NCI-H1930 (cell line): ENCODE data around the gene RBMS3.

Source experiments
- DNase-seq, 2 experiments: peaks; one replicate each; lab custom pipeline; 2025; lab: John Stamatoyannopoulos, UW

Gene RBMS3

DNA sequence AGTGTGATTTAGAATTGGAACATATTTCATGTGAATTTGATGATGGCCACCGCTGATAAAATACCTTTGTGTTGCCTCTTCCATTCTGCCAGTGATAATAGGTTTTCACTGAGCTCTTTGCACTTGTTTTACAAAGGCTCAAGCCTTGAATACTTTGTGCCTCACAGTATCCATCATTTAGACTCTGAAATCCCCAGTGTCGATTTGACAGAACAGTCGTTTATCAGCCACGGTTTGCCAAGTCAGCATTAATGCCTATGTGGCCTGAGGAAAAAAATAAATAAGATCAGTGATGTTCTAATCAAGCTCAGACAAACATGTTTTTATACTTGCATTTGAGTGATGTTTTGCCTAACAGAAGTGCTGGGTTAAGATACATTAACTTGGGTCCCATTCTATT is 399.1 kb downstream of the RBMS3 start:
- DNase-seq: no peak

GRCh38 chr3:29683018-29683993 is 402.4 kb downstream of the RBMS3 start:
- no peak for DNase-seq

- no peak for DNase-seq
Measured at GRCh38 chr3:29686889-29687592, 406.2 kb downstream of the RBMS3 start.

DNA sequence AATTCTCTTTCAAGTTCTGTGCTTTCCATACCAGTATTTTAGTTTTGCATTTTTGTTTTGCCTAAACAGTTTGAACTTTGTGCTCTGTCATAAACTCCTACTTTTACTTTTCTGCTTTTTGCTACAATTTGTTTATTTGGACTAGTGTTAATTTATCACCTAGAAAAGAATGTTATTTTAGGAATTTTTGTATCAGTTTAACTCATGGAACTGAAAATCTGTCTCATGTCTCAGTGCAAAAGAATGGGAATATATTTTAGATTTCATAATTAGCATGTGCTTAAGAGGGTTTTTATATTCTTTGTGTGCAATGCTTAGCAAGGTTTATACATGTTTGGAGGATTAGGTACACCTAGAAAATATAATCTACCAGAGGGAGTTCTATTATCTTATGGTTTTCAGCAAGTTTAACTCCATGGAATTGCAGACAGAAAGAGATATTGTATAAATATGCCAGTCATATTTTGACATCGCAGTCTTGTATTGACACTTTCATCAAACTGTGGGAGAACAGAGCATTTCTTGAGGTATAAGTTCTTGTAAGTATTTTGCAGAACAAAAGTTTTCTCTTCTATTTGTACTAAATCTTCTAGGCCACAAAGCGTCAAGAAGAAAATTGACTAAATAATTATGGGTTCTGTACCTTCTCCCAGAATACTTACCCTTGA is 409.9 kb downstream of the RBMS3 start:
- no peak for DNase-seq

GRCh38 chr3:29693863-29694262 is 413.0 kb downstream of the RBMS3 start:
- no peak for DNase-seq

GRCh38 chr3:29694331-29694730 is 413.5 kb downstream of the RBMS3 start:
- no peak for DNase-seq

DNA sequence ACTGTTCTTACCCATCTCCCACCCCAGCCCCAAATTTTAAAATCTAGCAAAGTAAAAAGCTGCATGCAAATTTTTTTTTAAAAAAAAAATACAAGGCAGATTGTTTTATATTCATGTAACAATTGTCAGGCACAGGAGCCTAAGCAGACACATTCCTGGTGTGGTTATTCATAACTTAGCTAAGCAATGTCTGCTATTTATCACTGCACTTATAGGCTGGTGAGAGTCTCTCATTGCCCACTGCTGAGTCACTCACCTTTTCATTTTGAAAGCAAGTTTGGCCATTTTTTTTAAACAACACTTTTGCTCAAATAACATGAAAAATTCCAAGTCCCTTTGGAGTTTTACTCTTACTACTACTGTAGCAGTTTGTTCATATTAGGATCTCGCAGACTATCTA is 413.9 kb downstream of the RBMS3 start:
- DNase-seq: no peak

DNA sequence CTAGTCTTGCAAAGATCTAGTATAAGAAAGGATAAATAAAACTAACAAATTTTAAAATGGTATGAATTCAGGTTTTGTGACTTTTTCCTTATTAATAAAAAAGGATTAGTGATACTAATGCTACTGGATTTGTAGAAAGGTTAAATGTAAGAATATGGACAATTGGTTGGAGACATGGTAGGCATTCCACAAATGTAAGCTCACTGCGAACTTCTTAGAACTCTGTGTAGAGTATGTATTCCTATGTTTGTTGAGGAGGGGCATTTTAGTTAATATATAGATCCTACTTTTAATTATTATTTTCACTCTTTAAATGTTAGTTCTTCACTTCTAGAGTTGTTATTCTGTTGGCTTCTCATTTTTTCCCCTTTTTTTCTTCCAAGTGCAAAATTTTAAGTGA is 414.3 kb downstream of the RBMS3 start:
- no peak for DNase-seq

- no peak for DNase-seq
Measured at GRCh38 chr3:29695643-29696198, 414.9 kb downstream of the RBMS3 start.

GRCh38 chr3:29696311-29696710 is 415.4 kb downstream of the RBMS3 start:
- DNase-seq: no peak

DNA sequence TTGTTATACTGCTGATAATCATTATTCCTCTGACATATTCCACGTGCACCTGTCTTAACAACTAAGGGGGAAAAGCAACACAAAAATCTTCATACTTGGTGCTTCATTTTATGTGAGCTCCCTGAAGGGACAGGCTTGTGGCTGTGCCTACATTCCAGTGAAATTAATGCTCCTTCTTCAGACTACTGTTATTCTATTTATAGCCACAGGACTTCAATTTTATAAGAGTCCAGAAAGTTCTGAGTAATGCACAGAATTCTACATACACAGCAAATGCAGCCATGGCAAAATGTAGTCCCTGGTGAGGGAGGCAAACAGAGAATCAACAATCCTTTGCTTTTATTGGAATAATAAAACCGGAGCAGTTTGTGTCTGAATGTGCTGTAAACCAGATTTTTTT is 417.1 kb downstream of the RBMS3 start:
- DNase-seq: no peak

DNA sequence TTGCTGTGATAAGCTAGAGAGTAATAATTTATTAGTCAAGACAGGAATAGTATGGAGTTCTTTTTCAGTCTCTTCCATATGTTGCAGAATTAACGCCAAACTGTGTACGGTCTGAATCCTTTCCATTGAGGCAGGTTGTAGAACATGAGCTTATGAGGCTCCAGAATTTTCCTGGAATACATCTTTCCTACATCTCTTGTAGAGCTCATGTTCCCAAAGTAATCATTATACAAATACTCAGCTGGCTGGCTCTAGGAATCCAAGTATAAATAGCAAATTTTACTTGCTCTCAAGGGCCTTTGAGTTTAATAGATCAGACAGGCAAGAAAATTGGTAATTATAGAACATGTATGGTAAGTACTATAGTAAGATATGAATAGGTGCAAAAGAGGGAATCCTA is 419.4 kb downstream of the RBMS3 start:
- no peak for DNase-seq

DNA sequence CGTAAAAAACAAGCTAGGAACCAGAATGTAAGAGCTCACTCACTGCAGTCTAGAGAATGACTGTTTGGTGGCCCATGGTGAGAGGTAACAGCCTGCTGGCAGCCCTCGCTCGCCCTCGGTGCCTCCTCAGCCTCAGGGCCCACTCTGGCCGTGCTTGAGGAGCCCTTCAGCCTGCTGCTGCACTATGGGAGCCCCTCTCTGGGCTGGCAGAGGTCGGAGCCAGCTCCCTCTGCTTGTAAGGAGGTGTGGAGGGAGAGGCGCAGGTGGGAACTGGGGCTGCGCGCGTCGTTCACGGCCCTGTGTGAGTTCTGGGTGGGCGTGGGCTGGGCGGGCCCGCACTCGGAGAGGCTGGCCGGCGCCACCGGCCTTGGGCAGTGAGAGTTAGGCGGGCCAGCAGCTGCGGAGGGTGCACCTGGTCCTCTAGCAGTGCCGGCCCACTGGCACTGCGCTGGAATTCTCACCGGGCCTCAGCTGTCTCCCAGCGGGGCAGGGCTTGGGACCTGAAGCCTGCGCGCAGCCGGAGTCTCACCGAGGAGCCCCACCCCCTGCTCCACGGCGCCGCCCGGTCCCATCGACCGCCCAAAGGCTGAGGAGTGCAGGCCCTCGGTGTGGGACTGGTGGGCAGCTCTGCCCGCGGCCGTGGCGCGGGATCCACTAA is 420.6 kb downstream of the RBMS3 start:
- no peak for DNase-seq

- DNase-seq: no peak
Measured at GRCh38 chr3:29705906-29706844, 425.3 kb downstream of the RBMS3 start.

DNA sequence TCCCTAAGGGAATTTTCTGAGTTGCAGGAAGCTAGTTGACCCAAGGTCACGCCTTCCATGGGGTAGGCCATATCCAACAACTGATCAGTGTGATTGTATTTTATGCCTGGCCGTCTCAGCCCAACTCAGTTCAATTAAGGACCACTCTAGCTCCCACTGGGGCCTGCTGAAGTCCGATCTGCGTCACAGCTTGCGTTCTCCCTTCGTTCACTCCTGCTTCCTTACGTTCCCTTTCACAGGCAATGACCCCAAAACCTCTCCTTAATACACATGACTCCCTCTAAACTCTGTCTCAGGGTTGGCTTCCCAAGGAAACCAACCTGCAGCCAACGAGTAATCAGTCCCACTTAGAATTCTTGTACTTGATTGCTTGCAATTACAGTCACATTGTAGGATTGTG is 428.0 kb downstream of the RBMS3 start:
- DNase-seq: no peak

GRCh38 chr3:29711255-29711771 is 430.4 kb downstream of the RBMS3 start:
- DNase-seq: no peak

- no peak for DNase-seq
Measured at GRCh38 chr3:29716213-29716612, 435.3 kb downstream of the RBMS3 start.

- no peak for DNase-seq
Measured at GRCh38 chr3:29718661-29719065, 437.8 kb downstream of the RBMS3 start.

DNA sequence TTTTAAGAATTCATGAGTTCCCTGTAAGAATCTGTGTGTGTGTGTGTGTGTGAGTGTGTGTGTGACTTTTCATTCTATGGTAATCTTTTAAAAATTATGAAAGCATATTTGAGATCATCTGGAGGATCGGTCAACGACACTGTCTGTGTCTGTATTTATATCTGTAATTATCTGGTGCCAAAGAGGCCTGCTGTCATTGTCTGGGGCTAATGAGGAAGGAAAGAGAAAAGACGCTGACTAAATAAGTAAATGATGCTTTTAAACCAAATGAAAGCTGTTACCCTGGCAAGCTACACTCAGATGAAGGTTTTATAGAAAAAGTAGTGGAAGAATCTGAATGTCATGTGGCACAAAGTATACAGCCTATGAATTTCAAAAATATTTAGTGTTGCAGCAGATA is 439.8 kb downstream of the RBMS3 start:
- DNase-seq: peak; percentile 48 to 54

DNA sequence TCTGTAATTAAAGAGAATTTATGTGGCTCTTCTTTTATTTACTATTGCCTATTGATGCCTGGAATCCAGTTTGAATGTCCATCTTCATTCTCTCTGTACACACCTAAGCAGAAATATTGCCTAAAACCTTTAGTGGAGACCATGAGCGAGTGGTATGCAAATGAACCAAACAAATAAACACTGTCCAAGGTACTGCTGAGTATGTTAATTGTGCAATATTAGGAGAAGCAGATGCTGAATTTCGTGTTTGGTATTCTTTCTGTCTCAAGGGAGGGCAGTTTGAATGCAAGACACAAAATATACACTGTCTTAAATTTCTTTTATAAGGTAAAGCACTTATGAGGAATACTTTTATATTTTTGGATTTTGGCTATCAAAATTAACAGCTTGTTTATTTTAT is 440.9 kb downstream of the RBMS3 start:
- DNase-seq: no peak
